Right kidney (tissue), 1 donor: ENCODE results near the gene HELZ2.

Experiments
- DNase-seq: peaks from one replicate; pipeline ENCODE4 v3.0.0-alpha.2; 2016

Gene HELZ2

DNA sequence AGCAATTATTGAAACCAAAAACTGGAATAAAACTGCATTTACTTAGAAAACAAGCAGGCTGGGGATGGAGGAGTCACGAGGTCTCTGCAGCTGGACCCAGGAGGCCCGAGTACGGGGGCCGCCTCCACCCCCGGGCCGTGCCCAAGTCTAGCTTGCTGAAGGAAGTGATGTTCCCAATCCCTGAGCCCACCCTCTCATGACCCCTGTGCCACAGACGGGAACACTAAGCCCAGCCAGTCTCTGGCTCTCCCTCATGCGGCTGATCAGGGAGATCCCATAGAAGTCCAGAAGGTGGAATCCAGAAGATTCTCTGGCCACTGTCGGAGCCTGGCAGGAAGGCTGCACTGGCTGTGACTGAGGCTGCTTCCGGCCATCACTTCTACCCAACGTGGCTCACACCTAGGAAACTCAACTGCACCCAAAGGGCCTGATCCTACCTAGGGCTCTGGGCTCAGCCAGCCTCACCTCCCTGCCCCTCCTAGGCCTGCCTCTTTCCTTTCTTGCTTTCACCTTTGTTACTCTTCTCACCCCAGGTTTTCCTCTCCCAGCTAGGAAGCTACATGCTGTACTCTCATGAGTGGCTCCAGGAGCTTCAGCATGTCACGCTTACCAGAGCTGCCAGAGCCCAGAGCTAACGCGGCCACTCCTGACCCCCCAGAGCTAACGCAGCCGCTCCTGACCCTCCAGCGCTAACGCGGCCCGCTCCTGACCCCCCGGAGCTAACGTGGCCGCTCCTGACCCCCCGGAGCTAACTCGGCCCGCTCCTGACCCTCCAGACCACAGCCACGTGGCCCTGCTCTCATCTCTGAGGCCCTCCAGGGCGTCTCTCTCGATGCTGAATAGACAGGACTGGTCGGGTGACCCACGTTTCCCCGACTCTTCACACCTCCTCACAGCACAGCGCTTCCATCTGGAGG lies 24.7 kb upstream of the HELZ2 start:
- DNase-seq = no peak

DNA sequence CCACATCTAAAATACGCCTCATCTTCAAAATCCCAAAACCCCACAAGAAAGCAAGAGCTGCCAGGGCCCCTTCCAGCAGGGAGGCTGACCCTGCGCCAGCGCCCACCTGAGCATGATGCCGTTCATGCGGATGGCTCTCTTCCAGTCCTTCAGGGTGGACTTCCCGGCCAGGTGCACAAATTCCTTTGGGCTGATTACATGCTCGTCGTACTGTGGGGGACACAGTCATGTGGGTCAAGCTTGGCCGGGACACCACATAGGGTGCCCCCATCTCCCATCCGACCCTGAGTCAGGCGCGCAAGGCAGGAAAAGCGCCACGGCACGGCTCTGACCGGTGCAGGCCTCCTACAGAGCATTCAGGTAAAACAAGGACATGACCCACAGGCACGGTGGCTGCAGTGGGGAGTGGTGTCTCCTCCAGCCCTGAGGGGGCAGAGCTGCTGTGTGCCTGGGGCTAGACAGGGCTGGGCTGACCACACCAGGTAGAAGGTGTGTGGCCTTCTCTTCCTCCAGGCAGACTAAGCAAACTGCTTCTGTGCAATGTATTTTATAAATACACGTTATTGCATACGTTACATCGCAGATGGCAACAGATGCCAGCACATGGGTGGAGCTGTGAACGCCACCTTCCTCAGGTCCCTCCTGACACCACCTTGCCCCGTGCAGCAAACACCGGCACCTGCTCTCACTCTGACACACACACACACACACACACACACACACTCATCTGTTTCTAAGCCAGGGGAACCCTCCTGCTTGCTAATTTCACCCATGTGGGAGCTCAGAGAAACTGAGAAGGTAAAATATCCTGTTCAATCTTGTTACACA lies 23.8 kb upstream of the HELZ2 start:
- no peak for DNase-seq

DNA sequence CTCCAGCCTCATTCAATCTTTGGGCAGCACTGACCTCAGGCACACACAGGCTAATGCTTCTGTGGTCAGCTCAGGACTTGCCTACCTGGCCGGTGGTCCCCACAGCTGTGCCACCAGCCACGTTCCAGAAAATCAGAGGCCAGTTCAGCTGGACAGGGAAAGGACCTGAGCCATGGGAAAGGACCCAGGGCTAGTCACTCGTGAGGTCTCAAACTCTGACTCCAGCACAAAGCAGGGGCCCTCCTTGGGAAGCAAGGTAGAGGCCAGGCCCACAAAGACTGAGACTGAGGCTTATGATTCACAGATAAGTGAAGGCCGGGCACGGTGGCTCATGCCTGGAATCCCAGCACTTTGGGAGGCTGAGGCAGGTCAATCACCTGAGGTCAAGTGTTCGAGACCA lies 22.4 kb upstream of the HELZ2 start:
- no peak for DNase-seq

DNA sequence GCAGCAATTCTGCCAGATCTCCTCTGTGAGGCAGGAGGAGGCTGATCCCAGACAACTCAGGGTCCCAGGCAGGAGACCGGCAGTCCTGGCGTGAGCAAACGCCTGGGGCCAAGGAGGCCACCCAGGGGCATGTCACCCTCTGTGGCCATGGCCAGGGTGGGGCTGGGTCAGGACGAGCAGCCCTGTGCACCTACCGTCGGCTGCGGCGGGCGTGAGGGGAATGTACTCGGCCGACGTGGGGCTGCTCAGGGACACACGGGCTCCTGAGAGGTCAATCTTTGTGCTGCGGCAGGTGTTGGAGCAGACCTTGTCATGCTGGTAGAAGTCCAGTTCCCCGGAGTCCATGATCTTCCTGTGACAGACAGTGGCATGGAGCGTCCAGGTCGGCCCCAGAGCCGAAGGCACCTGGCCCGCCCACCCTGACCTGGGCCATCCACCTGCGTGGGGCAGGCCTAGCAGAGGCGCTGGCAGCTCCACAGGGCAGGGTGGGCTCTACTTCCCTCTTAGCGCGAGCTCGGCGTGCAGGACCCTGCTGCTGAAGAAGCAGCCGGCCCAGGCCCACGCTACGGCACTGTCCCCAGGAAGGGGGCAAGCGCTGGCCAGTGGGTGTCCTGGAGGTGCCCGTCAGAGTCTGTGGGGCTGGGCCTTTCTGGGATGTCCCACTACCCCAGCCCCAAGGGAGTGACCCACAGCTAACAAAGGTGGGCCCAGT lies 21.5 kb upstream of the HELZ2 start:
- no peak for DNase-seq

DNA sequence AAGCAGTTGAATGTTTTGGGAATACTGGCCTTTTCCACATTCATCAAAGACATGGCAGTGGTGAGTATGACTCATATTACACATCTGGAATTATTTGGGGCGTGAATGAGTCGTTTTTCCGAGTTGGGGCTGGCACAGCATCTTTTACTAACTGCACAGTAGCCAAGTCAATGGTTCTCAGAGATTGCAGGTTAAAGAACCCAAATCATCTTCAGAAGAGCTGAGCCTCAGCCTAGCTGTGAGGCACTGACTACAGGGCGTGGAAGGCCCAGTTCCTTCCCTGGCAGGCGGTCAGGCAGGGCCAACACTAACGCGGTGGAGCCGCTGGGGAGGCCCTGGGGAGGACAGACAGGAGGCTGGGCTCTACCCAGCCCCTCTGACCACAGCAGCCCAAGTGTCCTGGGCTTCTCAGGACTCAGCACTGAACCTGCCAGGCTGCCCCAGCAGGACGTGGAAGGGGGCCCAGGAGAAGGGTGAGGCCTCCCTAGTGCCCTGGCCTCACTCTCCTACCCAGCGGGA lies 20.1 kb upstream of the HELZ2 start:
- no peak for DNase-seq

DNA sequence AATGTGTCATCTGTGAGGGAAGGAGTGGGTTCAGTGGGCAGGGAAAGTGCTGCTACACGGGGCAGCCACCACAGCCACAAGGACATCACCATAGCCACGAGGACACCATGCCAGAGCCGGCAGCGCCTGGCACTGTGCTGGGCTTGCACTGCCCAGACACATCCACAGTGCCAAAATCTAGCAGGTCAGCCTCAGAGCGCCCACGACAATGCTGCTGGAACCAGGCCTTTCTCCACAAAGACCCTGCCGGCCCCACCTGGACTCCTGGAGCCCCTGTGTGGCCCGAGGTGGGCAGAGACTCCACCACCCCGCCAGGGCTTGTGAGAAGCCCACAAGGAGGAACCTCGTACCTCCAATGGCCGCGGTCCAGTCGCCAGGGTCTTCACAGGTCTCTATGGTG lies 18.6 kb upstream of the HELZ2 start:
- DNase-seq = no peak

DNA sequence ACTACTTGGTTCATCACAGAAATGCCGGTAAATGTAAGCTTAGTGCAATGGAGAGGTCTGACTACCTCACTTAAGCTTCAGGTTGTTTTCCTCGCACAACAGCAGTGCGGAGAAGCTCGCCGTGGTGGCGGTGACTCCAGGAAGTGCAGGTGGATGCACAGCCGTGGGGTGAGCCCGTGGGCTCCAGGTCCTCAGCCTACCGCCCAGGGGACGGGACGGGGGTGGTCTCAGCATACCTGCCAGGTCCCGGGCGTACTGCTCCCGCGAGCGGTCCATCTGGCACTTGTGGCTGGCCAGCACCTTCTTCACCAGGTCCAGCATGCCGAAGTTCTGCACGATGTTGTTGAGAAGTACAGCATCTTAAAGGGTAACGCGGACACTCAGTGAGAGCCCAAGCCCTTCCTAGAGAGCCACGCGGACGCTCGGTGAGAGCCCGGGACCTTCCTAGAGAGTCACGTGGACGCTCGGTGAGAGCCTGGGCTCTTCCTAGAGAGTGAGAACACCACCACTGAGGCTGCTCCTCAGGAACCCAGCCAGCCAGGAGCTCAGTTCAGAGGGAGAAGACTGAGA lies 17.8 kb upstream of the HELZ2 start:
- no peak for DNase-seq

DNA sequence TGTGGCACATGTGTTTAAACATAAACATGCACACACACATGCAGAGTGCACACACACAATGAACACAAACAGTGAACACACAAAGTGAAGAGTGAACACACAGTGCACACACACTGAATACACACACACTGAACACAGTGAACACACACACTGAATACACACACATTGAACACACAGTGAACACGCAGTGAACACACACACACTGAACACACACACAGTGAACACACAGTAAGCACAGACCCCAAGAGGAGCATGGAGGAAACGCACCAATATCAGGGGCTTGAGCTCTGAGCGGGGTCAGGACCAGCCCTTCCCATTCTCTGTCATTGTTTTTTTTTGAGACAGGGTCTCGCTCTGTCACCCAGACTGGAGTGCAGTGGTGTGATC lies 17.1 kb upstream of the HELZ2 start:
- no peak for DNase-seq

DNA sequence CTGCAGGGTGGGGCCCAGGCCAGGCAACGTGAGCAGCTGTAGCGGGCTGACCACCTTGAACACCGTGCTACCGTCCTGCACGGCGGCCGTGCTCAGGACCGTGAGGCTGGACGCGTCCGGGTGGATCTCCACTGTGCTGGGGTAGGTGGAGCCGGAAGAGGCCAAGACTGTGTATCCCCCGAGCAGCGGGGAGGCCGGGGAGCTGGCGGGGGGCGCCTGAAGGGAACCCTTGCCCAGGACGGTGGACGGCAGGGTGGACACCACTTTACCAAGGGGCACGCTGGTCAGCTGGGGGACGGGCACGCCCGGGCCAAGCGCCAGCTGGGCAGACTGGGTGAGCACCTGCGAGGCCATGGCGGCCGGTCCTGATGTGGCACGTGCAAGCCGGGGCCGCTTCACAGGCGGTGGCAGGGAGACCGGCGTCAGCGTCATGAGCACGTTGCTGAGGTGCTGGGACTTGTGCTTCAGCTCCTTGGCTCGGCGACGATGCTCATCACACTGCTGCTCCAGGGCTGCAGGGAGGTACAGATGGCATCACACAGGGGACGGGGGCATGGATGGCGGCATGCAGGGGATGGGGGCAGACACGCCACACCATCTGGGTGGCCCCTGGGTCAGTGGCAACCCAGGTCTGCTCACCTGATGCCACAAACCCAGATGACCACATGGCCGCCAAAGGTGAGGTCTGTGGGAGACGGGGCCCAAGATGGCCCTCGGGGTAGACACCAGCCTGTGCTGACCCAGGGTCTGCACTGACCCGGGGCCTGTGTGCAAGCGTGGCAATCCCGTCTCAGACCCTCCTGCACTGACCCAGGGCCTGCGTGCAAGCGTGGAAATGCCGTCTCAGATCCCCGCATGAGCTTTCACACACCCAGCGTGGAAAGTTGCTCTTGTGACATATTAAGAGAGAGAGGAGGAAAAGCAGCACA lies 16.4 kb upstream of the HELZ2 start:
- DNase-seq = no peak

DNA sequence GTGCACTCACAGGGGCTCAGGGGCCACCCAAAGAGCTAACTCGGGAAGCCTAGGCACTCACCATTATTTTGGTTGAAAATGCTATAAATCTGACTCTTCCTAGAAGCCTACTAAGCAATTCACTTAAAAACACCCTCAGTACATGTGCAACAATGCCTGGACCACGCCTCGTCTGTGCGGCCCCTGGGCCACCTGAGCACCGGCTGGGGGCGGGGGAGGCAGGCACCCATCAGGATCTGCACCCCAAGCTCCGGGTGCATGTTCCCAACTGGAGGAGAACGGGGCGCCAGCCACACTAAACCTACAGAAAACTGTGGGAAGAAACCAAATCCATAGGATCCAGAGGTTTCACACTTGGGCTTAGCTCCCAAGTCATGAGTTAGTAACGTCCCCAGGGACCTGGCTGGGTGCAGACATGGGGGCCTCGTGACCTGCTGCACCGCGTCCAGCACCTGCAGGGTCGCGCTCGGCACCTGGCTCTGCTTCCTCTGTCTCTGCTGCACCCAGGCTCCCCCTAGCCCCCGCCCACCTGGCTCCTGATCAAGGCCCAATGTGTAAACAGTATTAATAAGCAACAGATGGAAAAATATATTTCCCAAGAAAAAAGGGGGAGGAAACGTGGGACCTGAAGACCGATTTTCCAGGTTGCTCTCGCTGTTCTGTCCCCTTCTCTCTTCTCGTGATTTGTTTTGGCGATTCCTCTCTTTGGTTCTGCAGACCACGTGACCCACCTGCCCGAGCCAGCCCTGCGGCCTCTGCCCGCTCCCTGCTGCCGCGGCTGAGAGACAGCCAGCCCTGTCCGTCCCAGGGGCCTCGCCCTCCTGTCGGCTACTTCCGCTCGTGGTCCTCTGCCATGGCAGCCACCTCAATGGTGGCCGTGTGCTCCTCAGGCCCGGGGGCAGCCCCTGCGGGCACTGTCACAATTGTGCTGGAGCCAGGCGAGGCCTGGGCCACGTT lies 15.5 kb upstream of the HELZ2 start:
- no peak for DNase-seq

DNA sequence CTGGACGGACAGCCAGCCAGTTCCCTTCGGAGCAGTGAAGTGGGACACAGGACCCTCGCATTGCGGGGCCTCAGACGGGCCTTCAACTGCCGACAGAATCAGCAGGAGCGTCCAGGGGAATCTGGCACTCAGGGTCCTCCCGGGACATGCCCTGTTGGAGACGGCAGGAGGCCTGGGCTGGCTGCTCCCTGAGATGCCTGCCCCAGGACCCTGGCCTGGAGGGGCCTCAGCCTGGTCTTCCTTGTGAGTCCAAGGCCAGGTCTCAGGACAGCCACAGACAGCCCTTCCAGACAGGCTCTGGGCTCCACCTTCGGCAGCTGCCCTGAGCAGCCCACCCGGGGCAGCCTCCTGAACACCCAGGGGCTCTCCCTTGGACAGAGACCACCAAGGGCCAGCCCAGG lies 14.6 kb upstream of the HELZ2 start:
- DNase-seq = no peak

DNA sequence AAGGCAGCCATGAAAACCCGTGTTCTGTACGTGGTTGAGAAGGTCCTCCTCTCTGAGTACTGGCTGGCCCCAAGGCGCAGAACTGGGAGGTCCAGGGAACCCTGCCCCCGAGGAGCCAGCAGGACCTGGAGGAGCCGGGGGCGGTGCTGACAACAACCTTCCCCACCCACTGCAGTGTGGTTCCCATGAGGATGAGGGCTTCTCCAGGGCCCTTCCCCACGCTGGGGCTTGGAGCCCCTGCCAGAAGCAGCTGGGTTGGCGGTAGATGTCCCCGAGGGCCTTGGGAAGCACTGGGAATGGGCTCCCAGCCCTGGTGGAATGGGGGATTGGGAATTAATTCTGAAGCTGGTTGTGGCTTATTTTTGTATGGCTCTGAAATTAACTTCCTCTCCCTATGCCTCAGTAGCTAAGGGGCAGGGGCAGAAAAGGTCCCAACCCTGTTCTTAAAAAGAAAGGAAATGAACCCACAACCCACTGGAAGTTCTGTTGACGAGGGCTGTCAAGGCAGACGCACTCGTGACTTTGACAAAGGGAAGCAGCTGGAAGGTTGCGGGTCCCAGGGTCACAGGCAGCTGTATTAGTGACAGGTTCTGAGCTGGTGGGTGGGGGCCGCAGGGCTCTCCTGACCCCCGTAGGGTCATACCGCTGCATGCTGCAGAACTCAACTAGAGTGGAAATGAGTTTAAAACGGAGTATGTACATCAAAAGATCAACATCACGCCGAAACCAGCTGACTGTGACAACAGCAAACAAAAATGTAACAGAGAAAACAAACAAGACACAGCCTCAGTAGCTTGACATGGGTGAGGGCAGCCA lies 13.9 kb upstream of the HELZ2 start:
- no peak for DNase-seq

DNA sequence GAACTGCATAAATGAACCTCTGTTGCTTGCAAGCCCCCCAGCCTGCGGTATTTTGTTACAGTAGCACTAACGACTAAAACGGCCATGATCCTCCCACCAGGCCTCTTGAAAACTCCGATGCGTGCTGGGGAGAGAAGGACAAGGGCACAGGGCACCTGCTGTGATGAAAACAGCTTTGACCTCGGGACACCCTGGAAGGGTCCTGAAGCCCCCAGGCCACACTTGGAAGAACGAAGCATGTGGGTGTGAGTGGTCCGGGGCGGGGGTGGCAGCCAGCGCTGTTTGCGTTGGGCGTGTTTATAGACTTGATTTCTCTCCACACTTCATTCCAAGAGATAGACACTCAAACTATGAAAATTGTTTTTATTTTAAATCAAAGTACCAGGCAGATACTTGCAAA lies 13.2 kb upstream of the HELZ2 start:
- no peak for DNase-seq

DNA sequence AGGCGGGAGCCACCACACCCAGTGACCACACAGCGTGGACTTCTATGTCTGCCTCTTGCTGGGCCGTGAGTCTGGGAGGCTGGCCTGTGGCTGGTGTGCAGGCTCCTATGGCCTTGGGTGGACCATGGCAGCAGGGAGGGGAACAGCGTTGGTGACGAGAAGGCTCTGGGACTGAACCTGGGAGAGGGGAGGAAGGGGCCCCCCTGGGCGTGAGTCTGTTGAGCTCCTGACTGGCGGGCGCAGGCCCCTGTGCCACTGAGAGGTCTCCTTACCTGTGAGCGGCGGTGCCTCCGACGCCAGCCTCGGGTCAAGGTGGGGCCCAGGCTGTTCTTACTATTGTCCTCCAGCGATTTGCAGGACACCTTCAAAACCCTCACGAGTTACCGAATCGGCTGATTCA lies 12.8 kb upstream of the HELZ2 start:
- no peak for DNase-seq

DNA sequence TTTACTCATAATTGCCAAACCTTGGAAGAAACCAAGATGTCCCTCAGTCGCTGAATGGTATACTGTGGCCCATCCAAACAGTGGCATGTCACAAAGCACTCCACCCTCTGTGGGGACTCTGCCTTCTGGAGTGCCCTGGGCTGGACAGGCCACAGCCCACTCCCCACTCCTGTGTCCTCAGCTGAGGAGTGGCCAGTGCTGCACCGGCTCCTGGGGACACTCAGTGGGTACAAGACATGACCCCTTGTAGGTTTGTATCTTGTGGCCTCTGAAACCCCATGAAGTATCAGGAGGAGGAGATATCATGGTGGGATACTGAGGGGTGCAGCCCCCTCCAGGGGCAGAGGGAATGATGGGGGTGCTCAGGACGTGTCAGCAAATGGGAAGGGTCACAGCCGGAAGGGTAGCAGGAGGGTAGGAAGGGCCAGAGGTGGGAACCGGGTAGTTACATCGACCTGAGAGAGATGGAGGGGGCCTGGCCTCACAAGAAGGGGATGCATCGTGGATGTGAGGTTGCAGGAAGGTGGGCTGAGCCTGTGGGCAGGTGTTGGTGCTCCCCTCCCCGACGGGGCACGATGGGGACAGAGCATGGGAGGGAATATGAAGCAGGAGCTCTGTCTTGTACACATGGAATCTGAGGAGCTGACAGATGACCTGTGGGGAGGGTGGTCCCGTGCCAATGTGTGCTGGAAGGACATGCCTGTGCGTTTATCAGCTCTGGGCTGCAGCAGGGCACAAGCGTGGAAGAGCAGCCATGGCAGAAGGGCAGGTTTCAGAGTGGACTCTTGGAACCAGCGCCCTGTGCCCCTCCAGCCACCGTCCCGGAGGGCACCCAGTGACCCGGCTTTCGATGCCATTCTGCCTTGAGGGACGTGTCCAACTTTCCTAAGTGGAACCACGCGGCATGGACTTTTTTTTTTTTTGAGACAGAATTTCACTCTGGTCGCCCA lies 11.9 kb upstream of the HELZ2 start:
- DNase-seq = no peak

DNA sequence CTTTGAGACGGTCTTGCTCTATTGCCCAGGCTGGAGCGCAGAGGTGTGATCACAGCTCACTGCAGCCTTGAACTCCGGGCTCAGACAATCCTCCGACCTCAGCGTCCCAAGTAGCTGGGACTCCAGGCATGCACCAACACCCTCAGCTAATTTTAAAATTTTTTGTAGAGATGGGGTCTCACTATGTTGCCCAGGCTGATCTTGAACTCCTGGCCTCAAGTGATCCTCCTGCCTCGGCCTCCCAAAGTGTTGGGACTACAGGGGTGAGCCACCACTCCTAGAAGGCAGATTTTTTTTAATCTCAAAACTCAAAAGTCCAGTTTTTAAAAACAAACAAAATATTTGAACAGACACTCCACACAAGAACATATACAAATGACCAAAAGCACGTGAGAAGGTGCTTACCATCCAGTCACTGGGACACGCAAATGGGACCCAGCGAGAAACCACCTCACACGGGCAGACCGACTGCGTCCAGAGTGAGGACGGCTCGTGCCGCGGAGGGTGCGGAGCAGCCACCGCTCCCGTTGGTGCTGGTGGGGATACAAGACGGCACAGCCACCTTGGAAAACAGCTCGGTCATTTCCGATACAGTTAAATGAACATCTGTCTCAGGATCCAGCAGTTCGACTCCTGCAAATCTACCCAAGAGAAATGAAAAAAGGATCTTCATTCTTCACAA lies 8.5 kb upstream of the HELZ2 start:
- no peak for DNase-seq

DNA sequence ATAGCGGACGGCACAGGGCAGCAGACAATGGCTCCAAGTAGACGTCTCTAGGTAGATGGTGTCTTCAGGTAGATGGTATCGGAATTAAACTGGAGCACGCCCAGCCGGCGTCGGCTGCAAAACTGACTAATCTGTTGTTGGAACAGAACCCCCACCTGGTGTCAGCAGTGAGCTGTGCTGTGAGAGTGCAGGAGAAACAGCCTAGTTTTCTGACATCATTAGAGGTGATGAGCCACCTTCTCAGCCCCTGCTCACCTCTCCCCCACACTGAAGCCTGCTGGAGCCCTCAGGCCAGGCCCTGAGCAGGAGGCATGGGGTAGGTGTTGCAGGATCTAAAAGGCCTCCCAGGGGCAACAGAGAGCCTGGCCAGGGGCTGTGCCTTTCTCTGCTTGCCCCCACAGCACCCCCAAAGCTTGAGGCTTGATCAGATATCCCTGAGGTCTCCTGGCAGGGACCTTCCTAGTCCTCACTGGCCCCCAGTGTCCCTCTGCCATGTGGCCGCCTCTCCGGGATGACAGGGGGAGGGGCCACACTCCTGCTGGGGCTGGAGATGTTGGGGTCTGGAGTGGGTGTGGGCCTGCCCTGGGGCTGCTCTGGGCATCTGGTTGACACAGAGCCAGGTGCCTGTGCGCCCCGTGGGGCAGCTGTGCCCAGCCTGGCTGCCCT lies 6.9 kb upstream of the HELZ2 start:
- DNase-seq = no peak
